H1 (cell line): ENCODE results near the gene PSME1. TPM values are rescaled to one million over a fixed set of nuclear protein-coding genes. Genes with fewer than 3 reads are reported as not detected.

Experiments used
- BCL11A ChIP-seq, 2 experiments: IDR thresholded peaks; one replicate each; pipeline ENCODE4 v1.6.1; 2011; ENCODE audit warnings: low read depth in 2 of 2, low read length in 2 of 2, mild to moderate bottlenecking in 2 of 2
- FOSL1 ChIP-seq: IDR thresholded peaks from 2 replicates; pipeline ENCODE4 v1.6.1; 2011; ENCODE audit warnings: mild to moderate bottlenecking, low read depth, low read length, moderate library complexity; ENCODE audit not compliant: insufficient read depth
- GABPA ChIP-seq: IDR thresholded peaks from 2 replicates; pipeline ENCODE4 v1.6.1; 2011; ENCODE audit warnings: mild to moderate bottlenecking, low read length, moderate library complexity, borderline replicate concordance; ENCODE audit not compliant: insufficient read depth
- MAX ChIP-seq: IDR thresholded peaks from 2 replicates; pipeline ENCODE4 v1.6.1; 2012; ENCODE audit warnings: inconsistent platforms
- NANOG ChIP-seq: IDR thresholded peaks from 2 replicates; pipeline ENCODE4 v1.6.1; 2011; ENCODE audit warnings: low read length, low read depth, mild to moderate bottlenecking, inconsistent platforms; ENCODE audit not compliant: insufficient read depth, poor library complexity, severe bottlenecking
- PHF8 ChIP-seq: fragments of 200-600 bp; sonication (generic); conservative IDR thresholded peaks from 2 replicates; pipeline ENCODE4 v1.7.1; 2012; ENCODE audit warnings: low read depth, mild to moderate bottlenecking, inconsistent platforms, low read length, moderate library complexity
- RNF2 ChIP-seq: fragments of 200-900, 300-1000 bp; sonication (generic); IDR thresholded peaks from 2 replicates; pipeline ENCODE4 v1.7.1; 2016; ENCODE audit warnings: borderline replicate concordance, low read depth, mild to moderate bottlenecking, antibody characterized with exemption, low read length; ENCODE audit not compliant: poor library complexity, severe bottlenecking; ENCODE audit errors: missing control alignments
- polyA plus RNA-seq, 7 experiments: library from polyadenylated mRNA; depleted of rRNA in 3 of 7; stranded (reverse) in 5 of 7; unstranded in 2 of 7; fragments of >200 nt in 5 of 7; fragments of 200-250 nt in 2 of 7; gene quantifications; 1 replicate in 5 of 7; 2 replicates in 1 of 7; 4 replicates in 1 of 7; pipeline versions ENCODE4 v1.2.1 to v1.2.3, GENCODE V29; 2011 to 2013; ENCODE audit warnings: missing spikeins in 2 of 7, mixed read lengths in 2 of 7
- total RNA-seq: library from RNA; stranded (reverse); fragmentation: NEBNext Ultra II Directional; extraction: Animal tissue kit (Norgen Biotek cat#: 25700); gene quantifications from 2 replicates; pipeline ENCODE4 v1.2.1, GENCODE V29; 2021

Gene PSME1
- total and polyA plus RNA-seq, 2 of the 8 experiments (the other 6 are each of a cell fraction or from before 2014, with no cell fraction given) = 74.9 to 85.9 TPM

GRCh38 chr14:24160499-24160849 lies 24.5 kb downstream of the PSME1 start (continued):
- TF ChIP-seq GABPA = no peak
- no peak for TF ChIP-seq FOSL1
- no peak for TF ChIP-seq NANOG
- TF ChIP-seq PHF8 = no peak
- TF ChIP-seq MAX = no peak
- no peak for TF ChIP-seq RNF2
- no peak for TF ChIP-seq BCL11A (IDR thresholded peaks at IDR 0.05; ENCODE audit: low read depth in 2 of 2, low read length in 2 of 2)
